SU-DHL-6 (cell line): ENCODE measurements around the gene PSMD14.

Source experiments
- H2AFZ ChIP-seq: fragments of 200-600 bp; sonication (generic); 2 replicates; pipeline ENCODE4 v1.6.1; 2014; ENCODE audit warnings: low read depth, mild to moderate bottlenecking, moderate library complexity, mixed read lengths, antibody characterized with exemption, low read length; ENCODE audit not compliant: severe bottlenecking
- H3F3A ChIP-seq: fragments of 200-600 bp; shearing (Covaris generic); 2 replicates; pipeline ENCODE4 v1.6.0; 2016; ENCODE audit warnings: antibody characterized with exemption, mild to moderate bottlenecking; ENCODE audit not compliant: insufficient read depth
- H3K27ac ChIP-seq: fragments of 200-600 bp; sonication (generic); 2 replicates; pipeline ENCODE4 v1.5.1; 2016; ENCODE audit warnings: low read depth, mild to moderate bottlenecking, low read length, moderate library complexity, mixed read lengths
- H3K27me3 ChIP-seq: fragments of 200-600 bp; sonication (generic), shearing (Covaris generic); 2 replicates; pipeline ENCODE4 v1.6.0; 2014; ENCODE audit warnings: mild to moderate bottlenecking, low read length
- H3K36me3 ChIP-seq: fragments of 200-600 bp; sonication (generic); 2 replicates; pipeline ENCODE4 v1.6.1; 2014; ENCODE audit warnings: mild to moderate bottlenecking, low read length, mixed read lengths
- H3K4me2 ChIP-seq: fragments of 300-600, 200-600 bp; shearing (Covaris generic), sonication (generic); 2 replicates; pipeline ENCODE4 v1.6.0; 2014; ENCODE audit warnings: low read length, low read depth, mild to moderate bottlenecking; ENCODE audit not compliant: poor library complexity, severe bottlenecking
- H3K4me3 ChIP-seq: fragments of 200-600 bp; sonication (generic); 2 replicates; pipeline ENCODE4 v1.5.1; 2014; ENCODE audit warnings: antibody characterized with exemption, low read length, mild to moderate bottlenecking, mixed read lengths; ENCODE audit not compliant: insufficient read depth, poor library complexity, severe bottlenecking
- H3K79me2 ChIP-seq: fragments of 200-600 bp; sonication (generic); 2 replicates; pipeline ENCODE4 v1.6.1; 2014; ENCODE audit warnings: mild to moderate bottlenecking, low read length, moderate library complexity; ENCODE audit not compliant: insufficient read depth
- H3K9ac ChIP-seq: fragments of 200-600 bp; sonication (generic); 2 replicates; pipeline ENCODE4 v1.7.0; 2014; ENCODE audit warnings: mild to moderate bottlenecking, low read length
- H3K9me2 ChIP-seq: fragments of 200-600 bp; sonication (generic); replicated peaks from 2 replicates; pipeline ENCODE4 v1.6.1; 2014; ENCODE audit warnings: low read length; ENCODE audit not compliant: insufficient read depth
- H3K9me3 ChIP-seq: fragments of 200-600 bp; sonication (generic); 2 replicates; pipeline ENCODE4 v1.6.1; 2014; ENCODE audit warnings: low read length, mixed read lengths; ENCODE audit not compliant: insufficient read depth
- H4K20me1 ChIP-seq: fragments of 200-600 bp; sonication (generic); 2 replicates; pipeline ENCODE4 v1.6.1; 2014; ENCODE audit warnings: low read depth, mild to moderate bottlenecking, antibody characterized with exemption, low read length, moderate library complexity, mixed read lengths
- CTCF ChIP-seq: fragments of 200-600 bp; sonication (generic); IDR thresholded peaks from one replicate; pipeline ENCODE4 v1.5.1; 2017; ENCODE audit warnings: antibody characterized with exemption, mild to moderate bottlenecking, low read length, moderate library complexity; ENCODE audit not compliant: insufficient read depth, poor library complexity, severe bottlenecking
- EZH2phosphoT487 ChIP-seq: fragments of 200-600 bp; sonication (generic), shearing (Covaris generic); conservative IDR thresholded peaks from 2 replicates; pipeline ENCODE4 v1.6.1; 2018; ENCODE audit warnings: mild to moderate bottlenecking, antibody characterized with exemption, low read length, moderate library complexity, mixed read lengths

The PSMD14 gene

GRCh38 chr2:161419638-161420190, 111.5 kb downstream of the PSMD14 start:
- Histone ChIP-seq H3K27me3 (no peaks in the 10 kb centered on the region), H3K27ac (no peak overlapping the region), H3K4me2 (no peak overlapping the region)

GRCh38 chr2:161420406-161421074, 112.3 kb downstream of the PSMD14 start:
- no peaks in the 10 kb centered on the region for H3K27me3 ChIP-seq
- TF ChIP-seq EZH2phosphoT487 (no peak), CTCF (no peak)
- H3K9me3 ChIP-seq: no peaks in the 10 kb centered on the region

More at GRCh38 chr2:161419638-161420190, 111.5 kb downstream of the PSMD14 start:
- H3K36me3 ChIP-seq: no peaks in the 10 kb centered on the region
- no peaks in the 10 kb centered on the region for H3F3A ChIP-seq
- H3K79me2 ChIP-seq: no peaks in the 10 kb centered on the region
- H3K9me3 ChIP-seq: no peaks in the 10 kb centered on the region
- no peak overlapping the region for H2AFZ ChIP-seq
- H3K9me2 ChIP-seq: no peaks in the 10 kb centered on the region
- no peak overlapping the region for H3K9ac ChIP-seq
- TF ChIP-seq CTCF (no peak), EZH2phosphoT487 (no peak)
- H4K20me1 ChIP-seq: no peaks in the 10 kb centered on the region
- no peak overlapping the region for H3K4me3 ChIP-seq

GRCh38 chr2:161421686-161422085, 113.5 kb downstream of the PSMD14 start:
- H3K4me2 ChIP-seq: no peak overlapping the region
- H3K27me3 ChIP-seq: no peaks in the 10 kb centered on the region
- no peak overlapping the region for H2AFZ ChIP-seq
- no peak overlapping the region for H3K27ac ChIP-seq
- TF ChIP-seq CTCF: no peak
- TF ChIP-seq EZH2phosphoT487: no peak
- H3K9ac ChIP-seq: no peak overlapping the region
- H3K79me2 ChIP-seq: no peaks in the 10 kb centered on the region
- H3F3A ChIP-seq: no peaks in the 10 kb centered on the region
- H3K36me3 ChIP-seq: no peaks in the 10 kb centered on the region
- H3K4me3 ChIP-seq: no peak overlapping the region
- no peaks in the 10 kb centered on the region for H3K9me3 ChIP-seq
- H3K9me2 ChIP-seq: no peaks in the 10 kb centered on the region
- H4K20me1 ChIP-seq: no peaks in the 10 kb centered on the region

More at GRCh38 chr2:161420406-161421074, 112.3 kb downstream of the PSMD14 start:
- Histone ChIP-seq H3K9ac (no peak overlapping the region), H3K4me3 (no peak overlapping the region), H3K4me2 (no peak overlapping the region), H3K9me2 (no peaks in the 10 kb centered on the region), H3F3A (no peaks in the 10 kb centered on the region), H3K27ac (no peak overlapping the region), H3K79me2 (no peaks in the 10 kb centered on the region), H3K36me3 (no peaks in the 10 kb centered on the region), H2AFZ (no peak overlapping the region), H4K20me1 (no peaks in the 10 kb centered on the region)
